ENCODE data around the gene SSC5D.
A peak's percentile ranks its signal among the peaks of the same experiment; 100 is the strongest.

SSC5D gene

DNA sequence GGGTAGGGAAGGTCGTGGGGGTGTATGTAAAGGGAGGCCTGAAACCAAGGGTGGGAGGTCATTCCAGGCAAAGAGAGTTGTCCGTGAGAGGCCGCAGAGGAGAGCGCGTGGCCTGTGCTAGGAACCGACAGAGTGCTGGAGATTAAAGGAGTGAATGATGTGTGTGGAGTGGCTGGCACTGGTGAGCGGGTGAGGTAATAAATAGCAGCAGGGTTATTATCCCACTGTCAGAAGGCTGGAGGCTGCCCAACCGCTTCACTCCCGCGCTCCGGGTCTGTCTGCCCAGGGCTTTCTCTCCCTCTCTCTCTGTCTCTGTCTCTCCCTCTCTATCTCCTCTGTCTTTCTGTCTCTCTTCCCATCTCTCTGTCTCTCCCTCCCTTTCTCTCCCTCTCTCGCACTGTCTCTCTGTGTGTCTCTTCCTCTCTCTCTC is 75.0 kb downstream of the SSC5D start:
- Histone ChIP-seq H3K4me1 (ENCODE audit: control insufficient read depth, insufficient read depth, low read length) (no peaks in the 10 kb centered on the region), H3K9me3 (ENCODE audit: control insufficient read depth, insufficient read depth, low read depth, low read length) (no peaks in the 10 kb centered on the region), H3K27ac (ENCODE audit: extremely low read depth, low read depth, low read length) (no peak overlapping the region), H3K36me3 (ENCODE audit: control insufficient read depth in 2 of 2, insufficient read depth in 1 of 2, low read length in 2 of 2) (no peaks in the 10 kb centered on the region), H3K4me3 (ENCODE audit: low read depth, low read length) (no peak overlapping the region)
- ChIA-PET CTCF (no interaction called here), POLR2A (no interaction called here)
- TF ChIP-seq ZNF366 (tag by site-specific recombination; conservative IDR thresholded peaks at IDR 0.05) (peak; percentile 18; the same call in 1 of the 2 replicates), ZEB2 (tag by site-specific recombination; IDR thresholded peaks at IDR 0.05) (no peak), ZNF48 (tag by site-specific recombination; IDR thresholded peaks at IDR 0.05) (no peak), ZIC2 (tag by site-specific recombination; IDR thresholded peaks at IDR 0.05) (peak; percentile 34; the same call in 1 of the 2 replicates), ZBTB17 (tag by site-specific recombination; IDR thresholded peaks at IDR 0.05) (peak; percentile 16; the same call in 1 of the 2 replicates), ZNF596 (tag by site-specific recombination; IDR thresholded peaks at IDR 0.05) (peak; percentile 36; the same call in 1 of the 2 replicates), HOXD13 (CRISPR knock-in tag; IDR thresholded peaks at IDR 0.05; ENCODE audit: borderline replicate concordance) (0 out of 2 replicates have a peak, but pooled peaks have one; percentile 21), ZFHX2 (tag by site-specific recombination; conservative IDR thresholded peaks at IDR 0.05) (peak; percentile 31), ZNF416 (tag by site-specific recombination; IDR thresholded peaks at IDR 0.05) (no peak), ZNF600 (tag by site-specific recombination; IDR thresholded peaks at IDR 0.05) (0 out of 2 replicates have a peak, but pooled peaks have one; percentile 8), PRDM1 (tag by site-specific recombination; IDR thresholded peaks at IDR 0.05) (peak; percentile 53; the same call in 1 of the 2 replicates), ZNF843 (tag by site-specific recombination; IDR thresholded peaks at IDR 0.05) (0 out of 2 replicates have a peak, but pooled peaks have one; percentile 15), ZNF138 (tag by site-specific recombination; IDR thresholded peaks at IDR 0.05; ENCODE audit: borderline replicate concordance) (no peak), GLIS1 (tag by site-specific recombination; IDR thresholded peaks at IDR 0.05) (peak; percentile 34; the same call in 1 of the 2 replicates), GLIS2 (tag by site-specific recombination; IDR thresholded peaks at IDR 0.05) (no peak), EGR2 (tag by site-specific recombination; IDR thresholded peaks at IDR 0.05; ENCODE audit: low read depth) (peak; percentile 35; the same call in 1 of the 2 replicates), ZNF121 (tag by site-specific recombination; IDR thresholded peaks at IDR 0.05) (no peak)
- TF ChIP-seq, protein P1, sequence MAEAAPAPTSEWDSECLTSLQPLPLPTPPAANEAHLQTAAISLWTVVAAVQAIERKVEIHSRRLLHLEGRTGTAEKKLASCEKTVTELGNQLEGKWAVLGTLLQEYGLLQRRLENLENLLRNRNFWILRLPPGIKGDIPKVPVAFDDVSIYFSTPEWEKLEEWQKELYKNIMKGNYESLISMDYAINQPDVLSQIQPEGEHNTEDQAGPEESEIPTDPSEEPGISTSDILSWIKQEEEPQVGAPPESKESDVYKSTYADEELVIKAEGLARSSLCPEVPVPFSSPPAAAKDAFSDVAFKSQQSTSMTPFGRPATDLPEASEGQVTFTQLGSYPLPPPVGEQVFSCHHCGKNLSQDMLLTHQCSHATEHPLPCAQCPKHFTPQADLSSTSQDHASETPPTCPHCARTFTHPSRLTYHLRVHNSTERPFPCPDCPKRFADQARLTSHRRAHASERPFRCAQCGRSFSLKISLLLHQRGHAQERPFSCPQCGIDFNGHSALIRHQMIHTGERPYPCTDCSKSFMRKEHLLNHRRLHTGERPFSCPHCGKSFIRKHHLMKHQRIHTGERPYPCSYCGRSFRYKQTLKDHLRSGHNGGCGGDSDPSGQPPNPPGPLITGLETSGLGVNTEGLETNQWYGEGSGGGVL (tag by site-specific recombination; IDR thresholded peaks at IDR 0.05): peak; percentile 77
- TF ChIP-seq, protein P2, sequence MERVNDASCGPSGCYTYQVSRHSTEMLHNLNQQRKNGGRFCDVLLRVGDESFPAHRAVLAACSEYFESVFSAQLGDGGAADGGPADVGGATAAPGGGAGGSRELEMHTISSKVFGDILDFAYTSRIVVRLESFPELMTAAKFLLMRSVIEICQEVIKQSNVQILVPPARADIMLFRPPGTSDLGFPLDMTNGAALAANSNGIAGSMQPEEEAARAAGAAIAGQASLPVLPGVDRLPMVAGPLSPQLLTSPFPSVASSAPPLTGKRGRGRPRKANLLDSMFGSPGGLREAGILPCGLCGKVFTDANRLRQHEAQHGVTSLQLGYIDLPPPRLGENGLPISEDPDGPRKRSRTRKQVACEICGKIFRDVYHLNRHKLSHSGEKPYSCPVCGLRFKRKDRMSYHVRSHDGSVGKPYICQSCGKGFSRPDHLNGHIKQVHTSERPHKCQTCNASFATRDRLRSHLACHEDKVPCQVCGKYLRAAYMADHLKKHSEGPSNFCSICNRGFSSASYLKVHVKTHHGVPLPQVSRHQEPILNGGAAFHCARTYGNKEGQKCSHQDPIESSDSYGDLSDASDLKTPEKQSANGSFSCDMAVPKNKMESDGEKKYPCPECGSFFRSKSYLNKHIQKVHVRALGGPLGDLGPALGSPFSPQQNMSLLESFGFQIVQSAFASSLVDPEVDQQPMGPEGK (tag by site-specific recombination; IDR thresholded peaks at IDR 0.05): peak; percentile 36; the same call in 1 of the 2 replicates
- TF ChIP-seq, protein P3, sequence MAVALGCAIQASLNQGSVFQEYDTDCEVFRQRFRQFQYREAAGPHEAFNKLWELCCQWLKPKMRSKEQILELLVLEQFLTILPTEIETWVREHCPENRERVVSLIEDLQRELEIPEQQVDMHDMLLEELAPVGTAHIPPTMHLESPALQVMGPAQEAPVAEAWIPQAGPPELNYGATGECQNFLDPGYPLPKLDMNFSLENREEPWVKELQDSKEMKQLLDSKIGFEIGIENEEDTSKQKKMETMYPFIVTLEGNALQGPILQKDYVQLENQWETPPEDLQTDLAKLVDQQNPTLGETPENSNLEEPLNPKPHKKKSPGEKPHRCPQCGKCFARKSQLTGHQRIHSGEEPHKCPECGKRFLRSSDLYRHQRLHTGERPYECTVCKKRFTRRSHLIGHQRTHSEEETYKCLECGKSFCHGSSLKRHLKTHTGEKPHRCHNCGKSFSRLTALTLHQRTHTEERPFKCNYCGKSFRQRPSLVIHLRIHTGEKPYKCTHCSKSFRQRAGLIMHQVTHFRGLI (tag by site-specific recombination; IDR thresholded peaks at IDR 0.05): peak; percentile 70

DNA sequence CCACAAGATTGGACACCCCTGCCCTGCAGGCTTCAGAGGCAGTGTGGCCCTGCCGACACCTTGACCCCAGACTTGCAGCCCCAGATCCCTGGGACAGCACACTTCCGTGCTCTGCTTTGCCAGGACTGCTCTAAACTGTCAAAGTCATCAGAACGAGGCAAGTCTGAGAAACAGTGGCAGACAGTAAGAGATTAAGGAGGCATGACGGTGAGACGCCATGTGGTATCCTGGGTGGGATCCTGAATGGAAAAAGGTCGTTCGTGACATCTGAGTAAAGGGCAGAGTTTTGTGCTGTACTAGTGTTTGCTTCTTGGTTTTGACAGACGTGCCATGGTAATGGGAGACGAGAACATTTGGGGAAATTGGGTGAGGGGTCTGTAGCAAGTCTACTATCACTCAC is 78.6 kb downstream of the SSC5D start:
- Histone ChIP-seq H3K4me3 (ENCODE audit: low read depth, low read length) (no peak overlapping the region), H3K4me1 (ENCODE audit: control insufficient read depth, insufficient read depth, low read length) (no peaks in the 10 kb centered on the region), H3K9me3 (ENCODE audit: control insufficient read depth, insufficient read depth, low read depth, low read length) (no peaks in the 10 kb centered on the region), H3K27ac (ENCODE audit: extremely low read depth, low read depth, low read length) (no peak overlapping the region), H3K36me3 (ENCODE audit: control insufficient read depth in 2 of 2, insufficient read depth in 1 of 2, low read length in 2 of 2) (no peaks in the 10 kb centered on the region)
- CTCF ChIA-PET: no interaction called here
- TF ChIP-seq ZNF366 (tag by site-specific recombination; conservative IDR thresholded peaks at IDR 0.05) (no peak), ZNF843 (tag by site-specific recombination; IDR thresholded peaks at IDR 0.05) (no peak), ZNF791 (tag by site-specific recombination; IDR thresholded peaks at IDR 0.05) (no peak)
- POLR2A ChIA-PET: interaction anchor here (0.9 kb wide), 1 partner anchor 14 kb away, joined by 5 read pairs; no protein-coding TSS in a partner anchor
